HG02763 (cell line): ENCODE measurements around the gene ZCCHC14.
"Not testable (repeated sequence)": the region's sequence is repeated elsewhere in the genome, so short reads cannot be mapped to it uniquely, and the experiment has no call there.

Experiments
- ATAC-seq: cut with Tn5 transposase; IDR thresholded peaks from one replicate; pipeline ENCODE4 v1.9.1; 2021; ENCODE audit warnings: mild to moderate bottlenecking, moderate library complexity; ENCODE audit not compliant: unreplicated experiment

Gene ZCCHC14

GRCh38 chr16:87389245-87389644, 103.6 kb downstream of the ZCCHC14 start:
- no peak for ATAC-seq

- no peak for ATAC-seq
Observed at GRCh38 chr16:87388818-87389134, 104.0 kb downstream of the ZCCHC14 start.

GRCh38 chr16:87387942-87388817, 104.6 kb downstream of the ZCCHC14 start:
- ATAC-seq, result peak; percentile 39

GRCh38 chr16:87384875-87385167, 108.0 kb downstream of the ZCCHC14 start:
- ATAC-seq, result not testable (repeated sequence)

- peak; percentile 4 for ATAC-seq
Observed at GRCh38 chr16:87384162-87384874, 108.5 kb downstream of the ZCCHC14 start.

- peak; percentile 41 for ATAC-seq
Observed at GRCh38 chr16:87383505-87384161, 109.2 kb downstream of the ZCCHC14 start, which contains the start of gene FBXO31. FBXO31 (minus strand) TSS chr16:87383776; CDS start chr16:87383744, 32 bp downstream.

- no peak for ATAC-seq
Observed at GRCh38 chr16:87382023-87382785, 110.6 kb downstream of the ZCCHC14 start.

GRCh38 chr16:87380881-87381280, 111.9 kb downstream of the ZCCHC14 start:
- ATAC-seq, result no peak

- no peak for ATAC-seq
Observed at GRCh38 chr16:87380403-87380802, 112.4 kb downstream of the ZCCHC14 start.

GRCh38 chr16:87379312-87379752, 113.5 kb downstream of the ZCCHC14 start:
- not testable (repeated sequence) for ATAC-seq

- ATAC-seq, result no peak
Observed at GRCh38 chr16:87376660-87377059, 116.2 kb downstream of the ZCCHC14 start.

- no peak for ATAC-seq
Observed at GRCh38 chr16:87375426-87376135, 117.2 kb downstream of the ZCCHC14 start.

- ATAC-seq, result no peak
Observed at GRCh38 chr16:87374313-87374712, 118.5 kb downstream of the ZCCHC14 start.

- no peak for ATAC-seq
Observed at GRCh38 chr16:87372305-87372704, 120.5 kb downstream of the ZCCHC14 start.

- ATAC-seq, result no peak
Observed at GRCh38 chr16:87371261-87371866, 121.5 kb downstream of the ZCCHC14 start.

GRCh38 chr16:87369796-87370719, 122.8 kb downstream of the ZCCHC14 start:
- no peak for ATAC-seq

- no peak for ATAC-seq
Observed at GRCh38 chr16:87369117-87369765, 123.6 kb downstream of the ZCCHC14 start.

GRCh38 chr16:87368029-87368770, 124.6 kb downstream of the ZCCHC14 start:
- ATAC-seq, result no peak
